ENCODE results near the gene AARS2.
"Not testable (repeated sequence)": the region's sequence is repeated elsewhere in the genome, so short reads cannot be mapped to it uniquely, and the experiment has no call there.

AARS2 gene

DNA sequence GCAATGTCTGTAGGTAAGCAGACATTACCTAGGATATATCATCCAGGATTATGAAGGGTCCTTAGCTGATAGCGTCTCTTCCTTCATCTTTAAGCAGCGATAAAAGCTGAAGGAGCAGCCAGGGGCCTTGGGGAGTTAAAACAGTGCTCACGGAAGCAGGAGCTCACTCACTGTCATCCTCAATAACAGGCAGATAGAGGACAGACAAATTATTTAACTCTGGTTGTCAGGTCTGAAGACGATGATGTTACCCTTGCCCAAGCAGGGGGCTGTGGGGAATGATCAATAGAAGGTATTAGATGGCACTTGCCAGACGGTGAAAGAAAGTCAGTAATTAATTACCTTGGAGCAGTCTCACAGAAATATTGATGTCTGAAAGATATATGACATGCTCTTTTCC, 16.7 kb upstream of the AARS2 start:
- DNase-seq (ENCODE audit: low spot score), result no peak

- not testable (repeated sequence) for DNase-seq (ENCODE audit: low spot score)
Measured at GRCh38 chr6:44328203-44328602, 15.1 kb upstream of the AARS2 start.

DNA sequence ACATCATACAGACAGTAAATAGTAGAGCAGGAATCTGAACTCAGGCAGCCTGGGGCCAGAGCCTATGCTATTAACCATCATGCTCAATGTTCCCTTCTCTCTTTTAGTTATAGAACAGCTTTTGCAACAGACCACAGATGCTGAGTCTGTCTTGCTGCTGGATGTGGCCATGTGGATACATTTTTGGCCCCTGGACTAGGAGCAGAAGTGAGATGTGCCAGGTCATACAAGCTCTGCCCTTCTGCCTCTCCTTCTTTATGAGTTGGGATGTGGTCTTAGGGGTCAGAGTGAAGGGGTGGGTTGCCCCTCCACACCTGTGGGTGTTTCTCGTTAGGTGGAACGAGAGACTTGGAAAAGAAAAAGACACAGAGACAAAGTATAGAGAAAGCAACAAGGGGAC, 14.6 kb upstream of the AARS2 start:
- no peak for DNase-seq (ENCODE audit: low spot score)

GRCh38 chr6:44327096-44327495, 13.9 kb upstream of the AARS2 start:
- no peak for DNase-seq (ENCODE audit: low spot score)

DNA sequence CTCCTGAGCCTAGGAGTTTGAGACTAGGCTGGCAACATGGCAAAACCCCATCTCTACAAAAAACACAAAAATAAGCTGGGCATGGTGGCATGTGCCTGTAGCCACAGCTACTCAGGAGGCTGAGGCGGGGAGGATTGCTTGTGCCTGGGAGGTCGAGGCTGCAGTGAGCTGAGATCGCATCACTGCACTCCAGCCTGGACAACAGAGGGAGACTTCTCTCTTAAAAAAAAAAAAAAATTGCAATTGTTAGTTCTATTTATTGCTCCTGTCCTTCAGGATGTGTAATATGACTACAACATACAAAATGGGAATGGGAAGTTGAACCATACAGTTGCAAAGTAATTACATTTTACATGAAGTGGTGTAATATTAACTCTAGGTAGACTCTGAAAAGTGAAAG, 8.1 kb upstream of the AARS2 start:
- no peak for DNase-seq (ENCODE audit: low spot score)

- not testable (repeated sequence) for DNase-seq (ENCODE audit: low spot score)
Measured at GRCh38 chr6:44317136-44317631, 4.0 kb upstream of the AARS2 start.

DNA sequence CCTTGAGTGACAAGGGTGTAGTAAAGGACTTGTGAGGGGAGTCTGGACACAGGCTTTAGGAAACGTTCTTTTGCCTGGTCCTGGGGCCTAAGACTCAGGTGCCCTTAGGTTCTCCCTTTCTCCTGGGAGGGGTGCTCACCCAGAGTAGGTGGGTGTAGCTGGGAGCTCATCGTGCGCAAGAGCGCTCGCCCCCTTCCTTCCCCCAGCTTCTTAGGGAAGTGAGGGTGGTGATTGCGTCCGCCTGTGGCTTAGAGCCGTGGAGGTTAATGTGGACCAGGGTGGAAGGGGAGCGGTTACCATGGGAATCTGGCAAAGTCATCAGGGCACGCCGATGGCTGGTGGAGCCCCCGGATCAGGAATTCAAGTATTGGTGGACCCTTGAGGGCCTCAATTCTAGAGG, 3.3 kb upstream of the AARS2 start:
- no peak for DNase-seq (ENCODE audit: low spot score)

DNA sequence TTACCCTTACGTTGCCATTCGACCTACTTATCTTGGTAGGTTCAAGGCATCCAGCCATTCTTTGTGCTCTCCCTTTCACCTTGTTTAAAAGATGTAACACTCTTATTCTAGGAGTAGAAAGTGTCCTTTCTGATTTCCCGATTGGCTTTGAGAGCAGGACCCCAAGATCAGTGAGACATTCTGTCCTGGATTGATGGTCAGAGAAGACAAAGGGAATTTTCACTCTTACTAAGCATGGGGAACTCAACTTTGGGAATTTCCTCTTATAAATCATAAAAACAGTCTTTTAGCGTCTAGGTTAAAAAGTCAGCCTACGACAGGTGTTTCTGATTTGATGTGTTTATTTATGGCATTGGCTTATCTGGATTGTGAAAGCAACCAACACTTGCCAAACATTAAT, 2.8 kb upstream of the AARS2 start:
- no peak for DNase-seq (ENCODE audit: low spot score)

DNA sequence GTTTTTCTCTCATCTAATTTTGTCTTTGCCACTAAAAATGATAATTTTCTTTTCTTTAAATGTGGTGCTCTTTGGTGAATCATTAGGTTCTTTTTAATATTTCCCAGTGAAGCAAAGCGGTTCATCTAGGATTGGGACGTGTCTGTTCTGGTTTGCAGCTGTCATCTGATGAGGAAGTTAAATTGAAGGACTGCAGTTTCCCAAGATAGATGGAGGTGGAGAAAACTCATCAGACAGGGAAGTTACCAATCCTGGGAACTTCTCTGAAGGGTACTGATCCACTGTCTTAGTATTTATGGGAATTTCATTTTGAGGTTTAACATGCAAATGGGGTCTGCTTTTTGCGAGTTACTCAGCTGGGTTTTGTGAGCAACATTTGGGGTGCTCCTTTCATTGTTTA, 2.4 kb upstream of the AARS2 start:
- no peak for DNase-seq (ENCODE audit: low spot score)

DNA sequence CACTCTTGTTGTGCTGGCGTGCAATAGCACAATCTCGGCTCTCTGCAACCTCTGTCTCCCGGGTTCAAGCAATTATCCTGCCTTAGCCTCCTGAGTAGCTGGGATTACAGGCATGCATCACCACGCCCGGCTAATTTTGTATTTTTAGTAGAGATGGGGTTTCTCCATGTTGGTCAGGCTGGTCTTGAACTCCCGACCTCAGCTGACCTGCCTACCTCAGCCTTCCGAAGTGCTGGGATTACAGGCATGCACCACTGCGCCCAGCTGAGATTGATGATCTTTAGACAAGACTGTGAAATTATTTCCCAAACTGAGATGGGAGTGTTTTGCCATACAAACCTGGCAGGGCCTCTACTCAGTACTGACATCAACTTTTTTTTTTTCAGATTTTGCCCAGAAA, 1.5 kb upstream of the AARS2 start:
- DNase-seq (ENCODE audit: low spot score), result not testable (repeated sequence)

DNA sequence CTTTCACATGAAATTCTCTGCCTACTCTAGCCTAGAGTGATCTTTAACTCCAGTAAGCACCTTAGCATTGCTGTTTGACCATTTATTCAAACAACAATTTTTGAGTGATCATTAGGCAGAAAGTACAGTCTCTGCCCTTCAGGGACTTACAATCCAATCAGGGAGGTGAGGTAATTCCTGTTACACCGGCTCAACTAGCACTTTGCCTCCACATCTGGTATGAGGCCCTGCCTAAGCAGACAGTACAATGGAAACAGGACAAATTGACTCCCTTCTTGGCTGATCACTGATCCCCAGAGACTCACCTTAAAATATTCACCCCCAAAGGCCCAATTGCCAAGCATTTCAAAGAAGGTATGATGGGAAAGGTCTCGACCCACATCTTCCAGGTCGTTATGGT, 1.4 kb downstream of the AARS2 start:
- no peak for DNase-seq (ENCODE audit: low spot score)

GRCh38 chr6:44311304-44311703, 1.8 kb downstream of the AARS2 start:
- DNase-seq (ENCODE audit: low spot score), result no peak

- no peak for DNase-seq (ENCODE audit: low spot score)
Measured at GRCh38 chr6:44310241-44310640, 2.9 kb downstream of the AARS2 start.

DNA sequence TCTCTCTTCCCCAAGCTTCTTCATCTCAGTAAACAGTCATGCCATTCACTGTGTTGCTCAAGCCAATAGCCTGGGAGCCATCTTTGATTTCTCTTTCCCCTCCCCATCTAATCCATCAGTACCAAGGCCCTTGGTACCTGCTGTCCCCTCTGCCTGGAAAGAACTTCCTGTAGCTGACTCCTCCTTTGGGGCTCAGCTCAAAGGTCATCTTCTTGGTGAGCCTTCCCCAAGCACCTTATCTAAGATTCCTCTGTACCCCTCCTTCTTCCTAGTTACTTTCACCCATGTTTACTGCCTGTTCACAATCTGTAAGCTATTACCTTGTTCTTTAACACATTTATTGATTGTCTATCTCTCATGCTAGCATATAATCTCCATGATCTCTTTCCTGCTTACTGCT, 3.5 kb downstream of the AARS2 start:
- DNase-seq (ENCODE audit: low spot score), result no peak

DNA sequence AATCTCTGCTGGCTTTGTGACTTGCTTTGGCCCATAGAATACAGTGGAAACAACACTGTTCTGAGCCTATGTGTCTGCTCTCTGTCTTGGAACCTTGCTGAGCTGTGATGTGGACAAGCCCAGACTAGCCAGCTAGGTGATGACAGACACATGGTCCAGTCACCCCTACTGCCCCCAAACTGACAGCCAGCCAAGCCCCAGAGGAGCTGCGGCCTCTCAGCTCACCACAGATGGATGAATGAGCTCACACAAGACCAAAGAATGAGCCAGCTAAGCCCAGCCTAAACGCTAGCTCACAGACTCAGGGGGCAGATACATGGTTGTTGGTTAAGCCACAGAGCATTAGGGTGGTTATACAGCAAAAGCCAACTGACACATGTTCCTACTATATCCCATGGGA, 4.1 kb downstream of the AARS2 start:
- no peak for DNase-seq (ENCODE audit: low spot score)

- DNase-seq (ENCODE audit: low spot score), result no peak
Measured at GRCh38 chr6:44307217-44307616, 5.9 kb downstream of the AARS2 start.

DNA sequence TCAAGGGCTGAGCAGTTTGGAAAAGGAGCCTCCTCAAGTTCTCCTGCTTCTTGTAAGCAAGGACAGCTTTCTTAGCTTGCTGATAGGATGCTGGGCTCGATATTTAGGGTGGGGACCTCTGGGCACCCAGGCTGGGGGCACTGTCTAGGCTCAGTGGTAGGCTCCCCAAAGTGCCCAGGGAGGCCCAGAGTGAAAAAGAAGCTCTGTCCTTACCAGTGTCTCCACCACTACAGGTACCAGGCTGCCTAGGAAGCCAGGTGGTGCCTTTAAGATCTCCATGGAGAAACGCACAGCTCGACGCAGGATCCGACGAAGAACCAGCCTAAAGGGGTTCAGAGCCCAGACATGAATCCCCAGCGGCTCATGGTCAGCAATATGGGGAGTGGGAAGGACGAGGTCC, 6.4 kb downstream of the AARS2 start:
- DNase-seq (ENCODE audit: low spot score), result no peak

GRCh38 chr6:44305200-44305725, 7.9 kb downstream of the AARS2 start:
- no peak for DNase-seq (ENCODE audit: low spot score)

GRCh38 chr6:44304282-44305199, 8.6 kb downstream of the AARS2 start:
- DNase-seq (ENCODE audit: low spot score), result no peak

DNA sequence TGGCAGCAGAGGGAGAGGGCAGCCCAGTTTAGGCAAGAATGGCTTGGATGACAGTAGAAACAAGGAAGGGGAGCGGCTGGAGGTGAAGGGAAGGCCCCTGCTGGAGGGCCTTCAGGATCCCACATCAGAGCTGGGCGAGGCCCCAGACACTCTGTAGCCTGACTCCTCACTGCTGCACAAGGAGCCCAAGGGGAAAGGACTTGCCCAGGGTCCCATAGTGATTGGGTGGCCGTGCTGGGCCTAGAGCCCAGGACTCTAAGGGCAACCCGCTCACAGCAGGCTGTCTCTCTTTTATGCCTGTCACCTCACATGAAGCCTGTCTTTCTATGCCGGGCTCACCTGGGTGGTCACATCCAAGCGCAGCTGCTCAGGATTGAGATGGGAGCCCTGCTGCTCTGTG, 9.3 kb downstream of the AARS2 start:
- no peak for DNase-seq (ENCODE audit: low spot score)

- no peak for DNase-seq (ENCODE audit: low spot score)
Measured at GRCh38 chr6:44302856-44303255, 10.3 kb downstream of the AARS2 start.

DNA sequence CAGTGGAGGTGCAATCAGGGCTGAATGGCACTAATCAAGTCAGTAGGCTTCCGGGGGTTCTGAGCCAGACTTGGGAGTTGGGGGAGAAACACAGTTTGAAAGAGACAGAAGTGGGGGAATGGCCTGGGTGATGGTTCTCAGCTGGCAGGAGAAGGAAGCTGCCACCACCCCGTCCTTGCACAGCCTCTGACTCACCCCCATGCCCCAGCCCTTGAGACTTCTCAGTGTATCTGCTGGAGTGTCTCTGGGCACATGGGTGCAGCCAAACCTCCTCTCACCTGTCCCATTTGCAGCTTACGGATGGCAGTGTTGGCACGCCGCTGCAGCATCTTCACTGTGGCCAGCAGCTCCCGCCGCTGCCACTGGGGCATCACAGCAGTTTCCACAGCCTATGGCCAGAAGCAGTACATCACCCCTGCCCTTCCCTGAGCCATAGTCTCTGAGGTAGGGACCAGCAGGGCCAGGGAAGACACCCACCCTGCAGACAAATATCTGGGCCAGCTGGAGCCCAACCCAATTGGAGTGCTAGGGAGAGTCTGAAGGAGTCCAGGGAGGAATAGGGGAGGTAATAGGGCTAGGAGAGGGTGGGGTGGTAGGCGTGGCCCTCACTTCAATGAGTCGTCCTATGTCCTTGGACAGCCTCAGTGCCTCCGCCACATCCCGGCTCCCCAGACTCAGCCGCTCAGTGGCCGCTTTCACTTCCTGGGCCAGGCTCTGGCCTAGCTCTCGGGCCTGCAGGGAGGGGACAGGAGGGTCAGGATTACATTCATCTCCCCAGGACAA, 11.2 kb downstream of the AARS2 start:
- no peak for DNase-seq (ENCODE audit: low spot score)

DNA sequence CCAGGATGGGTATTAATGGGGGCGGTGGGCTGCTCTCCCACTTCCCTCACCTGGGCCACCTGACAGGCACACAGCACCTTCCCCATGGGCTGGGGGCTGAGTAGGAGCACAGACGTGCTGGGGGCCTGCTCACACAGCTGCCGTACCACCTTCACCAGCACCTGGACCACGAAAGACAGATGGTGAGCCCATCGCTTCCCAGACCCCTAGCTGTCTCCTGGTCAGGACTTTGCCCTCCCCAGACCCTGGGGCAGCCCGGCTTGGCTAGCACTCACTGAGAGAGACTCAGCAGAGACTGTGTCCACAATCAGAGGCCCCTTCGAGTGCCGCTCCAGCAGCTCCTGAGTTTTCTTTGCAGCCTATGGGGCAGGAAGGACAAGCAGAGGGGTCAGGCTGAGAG, 12.0 kb downstream of the AARS2 start:
- DNase-seq (ENCODE audit: low spot score), result no peak

Measured in LoVo (cell line).